Neutrophil (primary cell): ENCODE data around the gene PTGIR.

ENCODE experiments used
- H3K27ac ChIP-seq: fragments of 200-600 bp; sonication (generic); 2 replicates; pipeline ENCODE4 v1.5.1; 2016; ENCODE audit warnings: mild to moderate bottlenecking, moderate library complexity
- H3K27me3 ChIP-seq: fragments of 200-600 bp; sonication (generic); 2 replicates; pipeline ENCODE4 v1.6.0; 2016; ENCODE audit warnings: mild to moderate bottlenecking
- H3K36me3 ChIP-seq: fragments of 200-600 bp; sonication (generic); 2 replicates; pipeline ENCODE4 v1.5.1; 2017
- H3K4me1 ChIP-seq, 2 experiments: fragments of 200-600 bp in 1 of 2; sonication (generic) in 1 of 2; 1 replicate in 1 of 2; 2 replicates in 1 of 2; pipeline versions ENCODE4 v1.5.1 to v1.6.1; 2013 to 2016; ENCODE audit warnings: low read depth in 1 of 2, low read length in 1 of 2, mild to moderate bottlenecking in 1 of 2, moderate library complexity in 1 of 2; ENCODE audit not compliant: control insufficient read depth in 1 of 2, insufficient read depth in 1 of 2
- H3K4me3 ChIP-seq, 2 experiments: fragments of 200-600 bp in 1 of 2; sonication (generic) in 1 of 2; 1 replicate in 1 of 2; 2 replicates in 1 of 2; pipeline ENCODE4 v1.5.1; 2013 to 2016; ENCODE audit warnings: low read depth in 1 of 2, low read length in 1 of 2, mild to moderate bottlenecking in 1 of 2, moderate library complexity in 1 of 2
- H3K9me3 ChIP-seq: fragments of 200-600 bp; sonication (generic); 2 replicates; pipeline ENCODE4 v1.5.1; 2016
- CTCF ChIP-seq: fragments of 200-600 bp; sonication (generic); IDR thresholded peaks from 2 replicates; pipeline ENCODE4 v1.5.1; 2016; ENCODE audit warnings: antibody characterized with exemption

PTGIR gene

GRCh38 chr19:46616631-46617322, 8.1 kb downstream of the PTGIR start:
- TF ChIP-seq CTCF, result no peak
- Histone ChIP-seq H3K4me1 (peaks cover 3 to 12% of the 10 kb centered on the region in 2 experiments), H3K27me3 (peaks cover 38% of the 10 kb centered on the region), H3K4me3 (no peak overlapping the region), H3K27ac (no peak overlapping the region), H3K36me3 (no peaks in the 10 kb centered on the region), H3K9me3 (no peaks in the 10 kb centered on the region)

- H3K9me3 ChIP-seq, result no peaks in the 10 kb centered on the region
Measured at GRCh38 chr19:46615966-46616365, 8.9 kb downstream of the PTGIR start.

GRCh38 chr19:46614114-46614722, 10.7 kb downstream of the PTGIR start:
- H3K36me3 ChIP-seq, result peaks cover 18% of the 10 kb centered on the region
- no peaks in the 10 kb centered on the region for H3K9me3 ChIP-seq
- no peak overlapping the region for H3K27ac ChIP-seq
- peak; percentile 93 for TF ChIP-seq CTCF
- peaks cover 0 to 4% of the 10 kb centered on the region in 2 experiments for H3K4me1 ChIP-seq
- H3K27me3 ChIP-seq, result peaks cover 34% of the 10 kb centered on the region
- no peak overlapping the region for H3K4me3 ChIP-seq

More at GRCh38 chr19:46615966-46616365, 8.9 kb downstream of the PTGIR start:
- Histone ChIP-seq H3K4me3 (no peak overlapping the region), H3K4me1 (peaks cover 3 to 12% of the 10 kb centered on the region in 2 experiments), H3K27me3 (peaks cover 42% of the 10 kb centered on the region), H3K36me3 (peaks cover under 1% of the 10 kb centered on the region), H3K27ac (no peak overlapping the region)
- no peak for TF ChIP-seq CTCF

- H3K36me3 ChIP-seq, result peaks cover 24% of the 10 kb centered on the region
- H3K9me3 ChIP-seq, result no peaks in the 10 kb centered on the region
- no peak for TF ChIP-seq CTCF
- H3K27me3 ChIP-seq, result peaks cover 34% of the 10 kb centered on the region
- H3K4me1 ChIP-seq, result no peaks in the 10 kb centered on the region
- no peak overlapping the region for H3K27ac ChIP-seq
- no peak overlapping the region for H3K4me3 ChIP-seq
Measured at GRCh38 chr19:46613525-46613924, 11.4 kb downstream of the PTGIR start.

GRCh38 chr19:46611776-46612175, 13.1 kb downstream of the PTGIR start:
- no peak for TF ChIP-seq CTCF
- Histone ChIP-seq H3K27ac (no peak overlapping the region), H3K4me3 (no peak overlapping the region), H3K27me3 (peaks cover 25% of the 10 kb centered on the region), H3K36me3 (peaks cover 42% of the 10 kb centered on the region), H3K9me3 (no peaks in the 10 kb centered on the region), H3K4me1 (no peaks in the 10 kb centered on the region)
